Fibroblast of pulmonary artery (primary cell): Measurements from ENCODE around the gene SEC24B.
A peak's percentile ranks its signal among the peaks of the same experiment; 100 is the strongest.

ENCODE experiments used
- DNase-seq: peaks from one replicate; pipeline ENCODE4 v3.0.0-alpha.2; 2010; ENCODE audit warnings: low read depth
- H3K4me3 ChIP-seq: replicated peaks from 2 replicates; pipeline ENCODE4 v1.5.1; 2011; ENCODE audit warnings: low read depth, mild to moderate bottlenecking, control low read depth, low read length, moderate library complexity
- CTCF ChIP-seq: IDR thresholded peaks from 2 replicates; pipeline ENCODE4 v1.5.1; 2011; ENCODE audit warnings: mild to moderate bottlenecking, control low read depth, low read length, inconsistent platforms; ENCODE audit errors: missing control alignments

SEC24B gene

GRCh38 chr4:109398928-109399327, 34.7 kb upstream of the SEC24B start:
- no peak for DNase-seq
- no peak overlapping the region for H3K4me3 ChIP-seq
- no peak for TF ChIP-seq CTCF

- peak; percentile 82 for DNase-seq
- peak; percentile 77 for TF ChIP-seq CTCF
- H3K4me3 ChIP-seq = no peak overlapping the region
These were observed 27.2 kb upstream of the SEC24B start for GRCh38 chr4:109406337-109406931.

- no peak overlapping the region for H3K4me3 ChIP-seq
- no peak for TF ChIP-seq CTCF
- no peak for DNase-seq
These were observed 26.4 kb upstream of the SEC24B start for GRCh38 chr4:109407027-109407737.

GRCh38 chr4:109408711-109409110, 24.9 kb upstream of the SEC24B start:
- no peak overlapping the region for H3K4me3 ChIP-seq
- TF ChIP-seq CTCF = no peak
- DNase-seq = no peak

- H3K4me3 ChIP-seq = no peak overlapping the region
- no peak for DNase-seq
- TF ChIP-seq CTCF = no peak
These were observed 23.4 kb upstream of the SEC24B start for GRCh38 chr4:109410226-109410625.

- TF ChIP-seq CTCF = no peak
- no peak for DNase-seq
These were observed 22.8 kb upstream of the SEC24B start for GRCh38 chr4:109410776-109411175.

GRCh38 chr4:109411964-109412363, 21.7 kb upstream of the SEC24B start:
- DNase-seq = peak; percentile 21
- no peak for TF ChIP-seq CTCF

More at GRCh38 chr4:109410776-109411175, 22.8 kb upstream of the SEC24B start:
- no peak overlapping the region for H3K4me3 ChIP-seq

More at GRCh38 chr4:109411964-109412363, 21.7 kb upstream of the SEC24B start:
- no peak overlapping the region for H3K4me3 ChIP-seq
